SK-MEL-5 (cell line): ENCODE measurements around the gene CNFN. TPM values are rescaled to one million over a fixed set of nuclear protein-coding genes. Genes with fewer than 3 reads are reported as not detected.
"Not testable (repeated sequence)": the region's sequence is repeated elsewhere in the genome, so short reads cannot be mapped to it uniquely, and the experiment has no call there.

Experiments
- DNase-seq: peaks from one replicate; pipeline ENCODE4 v3.0.0-alpha.2; 2016; ENCODE audit warnings: low read depth, low spot score
- in situ Hi-C: cut with HindIII; loops from 2 replicates; pipeline ENCODE4 v1.10.0; 2016; ENCODE audit warnings: low sequenced_read_pairs, high pct_unique_total_duplicates, low pct_unique_long_range_greater_than_20kb
- small RNA-seq, 2 experiments: library from RNA; depleted of rRNA; stranded (forward); fragments of <200 nt; gene quantifications; one replicate each; pipeline ENCODE3, GENCODE V24; 2014
- total RNA-seq: library from RNA; depleted of rRNA; stranded (reverse); fragments of >200 nt; shearing (Covaris generic); gene quantifications from 2 replicates; pipeline ENCODE4 v1.2.3, GENCODE V29; 2014; rRNA removed

Gene CNFN
- total RNA-seq, 1 experiment from 2014 or later, result 0.77 TPM

DNA sequence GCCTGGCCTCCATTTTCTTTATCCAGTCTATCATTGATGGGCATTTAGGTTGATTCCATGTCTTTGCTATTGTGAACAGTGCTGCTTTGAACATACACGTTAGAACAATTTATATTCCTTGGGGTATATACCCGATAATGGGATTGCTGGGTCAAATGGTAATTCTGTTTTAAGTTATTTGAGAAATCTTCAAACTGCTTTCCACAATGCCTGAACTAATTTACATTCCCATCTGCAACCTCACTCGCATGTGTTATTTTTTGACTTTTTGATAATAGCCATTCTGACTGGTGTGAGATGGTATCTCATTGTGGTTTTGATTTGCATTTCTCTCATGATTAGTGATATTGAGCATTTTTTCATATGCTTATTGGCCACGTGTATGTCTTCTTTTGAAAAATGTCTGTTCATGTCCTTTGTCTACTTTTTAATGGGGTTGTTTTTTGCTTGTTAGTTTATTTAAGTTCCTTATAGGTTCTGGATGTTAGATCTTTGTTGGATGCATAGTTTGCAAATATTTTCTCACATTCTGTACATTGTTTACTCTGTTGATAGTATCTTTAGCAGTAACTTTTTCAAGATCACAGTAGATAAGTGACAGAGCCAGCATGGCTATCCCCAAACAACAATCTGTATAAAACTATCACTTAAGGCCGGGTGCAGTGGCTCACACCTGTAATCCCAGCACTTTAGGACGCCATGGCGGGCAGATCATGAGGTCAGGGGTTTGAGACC, 50.8 kb downstream of the CNFN start:
- in situ Hi-C loops, result not testable (repeated sequence)

More for the DNA sequence above, 50.8 kb downstream of the CNFN start:
- DNase-seq, result not testable (repeated sequence)

Small RNAs within 50 kb of the gene (small RNA-seq; reads per million reads assigned to genes)
- gene MIR8077, result 0 to 0.10 reads per million in 2 experiments

Other genes starting within 250 kb of the CNFN start
- gene DEDD2, start 172.6 kb downstream of the CNFN start, total RNA-seq, result 19.5 and 23.9 TPM in 2 replicates
- 6.8 and 8.9 TPM in 2 replicates for gene ZNF526, start 170.0 kb downstream of the CNFN start, total RNA-seq
- gene GSK3A, start 147.7 kb downstream of the CNFN start, total RNA-seq, result 18.7 and 19.0 TPM in 2 replicates
- gene ERF, start 135.2 kb downstream of the CNFN start, total RNA-seq, result 25.5 and 32.7 TPM in 2 replicates
- 5.2 and 11.3 TPM in 2 replicates for gene CIC, start 121.0 kb downstream of the CNFN start, total RNA-seq
- 1.1 and 1.2 TPM in 2 replicates for gene PRR19, start 88.2 kb downstream of the CNFN start, total RNA-seq
- gene PAFAH1B3, start 87.7 kb downstream of the CNFN start, total RNA-seq, result 45.4 and 50.9 TPM in 2 replicates
- 0.51 and 0.98 TPM in 2 replicates for gene TMEM145, start 77.0 kb downstream of the CNFN start, total RNA-seq
- gene MEGF8, start 64.7 kb downstream of the CNFN start, total RNA-seq, result 8.8 and 8.9 TPM in 2 replicates
- not detected in 2 replicates for gene LIPE, start 37.1 kb upstream of the CNFN start, total RNA-seq
- gene CXCL17, start 52.6 kb upstream of the CNFN start, total RNA-seq, result 0.34 TPM in 1 of 2 replicates, not detected in the other
- 31.2 and 38.8 TPM in 2 replicates for gene CEACAM1, start 138.2 kb upstream of the CNFN start, total RNA-seq
- gene CEACAM8, start 204.6 kb upstream of the CNFN start, total RNA-seq, result not detected in 2 replicates